HCT116 (cell line): Measurements from ENCODE around the gene AVL9.

Experiments
- ATF3 ChIP-seq: IDR thresholded peaks from 2 replicates; pipeline ENCODE4 v1.6.1; 2012
- CTCF ChIP-seq, 3 experiments: fragments of 200-600 bp in 1 of 3; sonication (generic) in 1 of 3; IDR thresholded peaks in 2 of 3; conservative IDR thresholded peaks in 1 of 3; 2 replicates each; pipeline ENCODE4 v1.5.1; 2012 to 2017; ENCODE audit warnings: low read depth in 2 of 3, low read length in 2 of 3, antibody characterized with exemption in 1 of 3, borderline replicate concordance in 1 of 3, control low read depth in 1 of 3, mild to moderate bottlenecking in 1 of 3, mixed read lengths in 1 of 3, mixed run types in 1 of 3, moderate library complexity in 1 of 3; ENCODE audit not compliant: insufficient read depth in 1 of 3
- EZH2 ChIP-seq: fragments of 200-600 bp; sonication (generic); IDR thresholded peaks from 2 replicates; pipeline ENCODE4 v1.6.1; 2017; ENCODE audit warnings: antibody characterized with exemption, mixed run types
- EZH2phosphoT487 ChIP-seq: fragments of 200-600 bp; IDR thresholded peaks from 2 replicates; pipeline ENCODE4 v1.6.1; 2018; ENCODE audit warnings: antibody characterized with exemption, borderline replicate concordance
- JUND ChIP-seq: IDR thresholded peaks from 2 replicates; pipeline ENCODE4 v1.6.1; 2012
- POLR2A ChIP-seq: IDR thresholded peaks from 2 replicates; pipeline ENCODE4 v1.7.0; 2011; ENCODE audit warnings: borderline replicate concordance; ENCODE audit not compliant: insufficient read depth, insufficient read length; ENCODE audit errors: extremely low read depth
- POLR2AphosphoS5 ChIP-seq: IDR thresholded peaks from 2 replicates; pipeline ENCODE4 v1.6.1; 2011; ENCODE audit warnings: mild to moderate bottlenecking, low read depth, low read length, moderate library complexity
- RAD21 ChIP-seq: IDR thresholded peaks from 2 replicates; pipeline ENCODE4 v1.6.1; 2012; ENCODE audit warnings: low read depth, mild to moderate bottlenecking
- SRF ChIP-seq: IDR thresholded peaks from 2 replicates; pipeline ENCODE4 v1.6.1; 2012; ENCODE audit warnings: low read depth
- YY1 ChIP-seq: IDR thresholded peaks from 2 replicates; pipeline ENCODE4 v1.6.1; 2011; ENCODE audit warnings: low read length, low read depth, moderate library complexity, mild to moderate bottlenecking; ENCODE audit not compliant: insufficient replicate concordance; ENCODE audit errors: extremely low read depth
- ZNF274 ChIP-seq: fragments of 200-500 bp; sonication (Bioruptor generic); IDR thresholded peaks from 2 replicates; pipeline ENCODE4 v1.6.1; 2014; ENCODE audit warnings: mild to moderate bottlenecking, low read depth, low read length, inconsistent platforms

GRCh38 chr7:32537760-32538159 is 42.5 kb downstream of the AVL9 start:
- TF ChIP-seq CTCF (IDR thresholded peaks at IDR 0.05 in 2 of 3, conservative IDR thresholded peaks at IDR 0.05 in 1 of 3; ENCODE audit: borderline replicate concordance in 1 of 3, insufficient read depth in 1 of 3, low read depth in 2 of 3, low read length in 2 of 3) (no peak), POLR2A (no peak), EZH2phosphoT487 (no peak), RAD21 (no peak), EZH2 (no peak), POLR2AphosphoS5 (no peak), ZNF274 (no peak), ATF3 (no peak), JUND (no peak), SRF (no peak), YY1 (no peak)
